Liver (tissue), 9 donors: ENCODE data around the gene GABRR3. TPM values are rescaled to one million over a fixed set of nuclear protein-coding genes. Genes with fewer than 3 reads are reported as not detected.

Experiments
- DNase-seq: peaks from one replicate; pipeline ENCODE4 v3.0.0-alpha.2; 2017; ENCODE audit warnings: low spot score
- H3K27ac ChIP-seq, 2 donors: one replicate each; pipeline ENCODE4 v1.7.0; 2013; ENCODE audit warnings: inconsistent platforms in 2 of 2, low read length in 2 of 2, control low read depth in 1 of 2, low read depth in 1 of 2, mild to moderate bottlenecking in 1 of 2
- H3K27me3 ChIP-seq, 4 donors: one replicate each; pipeline versions ENCODE4 v1.6.1 to v1.7.0; 2013; ENCODE audit warnings: low read length in 3 of 4, inconsistent platforms in 1 of 4, mild to moderate bottlenecking in 1 of 4, moderate library complexity in 1 of 4; ENCODE audit not compliant: control insufficient read depth in 4 of 4, insufficient read depth in 4 of 4
- H3K36me3 ChIP-seq, 4 donors: one replicate each; pipeline versions ENCODE4 v1.6.1 to v1.7.0; 2013; ENCODE audit warnings: low read length in 3 of 4, mild to moderate bottlenecking in 3 of 4, low read depth in 1 of 4, moderate library complexity in 1 of 4; ENCODE audit not compliant: control insufficient read depth in 4 of 4, insufficient read depth in 3 of 4
- H3K4me1 ChIP-seq, 4 donors: one replicate each; pipeline versions ENCODE4 v1.6.1 to v1.7.0; 2013; ENCODE audit warnings: low read length in 3 of 4, mild to moderate bottlenecking in 3 of 4, moderate library complexity in 1 of 4; ENCODE audit not compliant: control insufficient read depth in 4 of 4, insufficient read depth in 4 of 4
- H3K4me3 ChIP-seq, 3 donors: one replicate each; pipeline versions ENCODE4 v1.6.1 to v1.7.0; 2013; ENCODE audit warnings: low read length in 3 of 3, control low read depth in 1 of 3, low read depth in 1 of 3, mild to moderate bottlenecking in 1 of 3
- H3K9ac ChIP-seq, 2 donors: one replicate each; pipeline ENCODE4 v1.7.0; 2013; ENCODE audit warnings: low read length in 2 of 2, mild to moderate bottlenecking in 2 of 2, moderate library complexity in 2 of 2, control low read depth in 1 of 2, low read depth in 1 of 2
- H3K9me3 ChIP-seq, 4 donors: one replicate each; pipeline versions ENCODE4 v1.6.1 to v1.7.0; 2013; ENCODE audit warnings: low read length in 3 of 4; ENCODE audit not compliant: control insufficient read depth in 4 of 4
- FOXA2 ChIP-seq: IDR thresholded peaks from 2 replicates; pipeline ENCODE4 v1.6.1; 2016; ENCODE audit warnings: antibody characterized with exemption
- GABPA ChIP-seq, 2 donors: IDR thresholded peaks in 1 of 2; conservative IDR thresholded peaks in 1 of 2; 2 replicates each; pipeline ENCODE4 v1.6.1; 2016; ENCODE audit warnings: antibody characterized with exemption in 2 of 2, mild to moderate bottlenecking in 1 of 2, moderate library complexity in 1 of 2
- JUND ChIP-seq, 2 donors: IDR thresholded peaks; 2 replicates each; pipeline ENCODE4 v1.6.1; 2016; ENCODE audit warnings: antibody characterized with exemption in 2 of 2
- MAX ChIP-seq: IDR thresholded peaks from 2 replicates; pipeline ENCODE4 v1.6.1; 2016; ENCODE audit warnings: antibody characterized with exemption
- NR2F2 ChIP-seq: IDR thresholded peaks from 2 replicates; pipeline ENCODE4 v1.6.1; 2016; ENCODE audit warnings: antibody characterized with exemption
- RAD21 ChIP-seq, 2 donors: IDR thresholded peaks; 2 replicates each; pipeline ENCODE4 v1.6.1; 2016; ENCODE audit warnings: antibody characterized with exemption in 2 of 2, mild to moderate bottlenecking in 2 of 2
- REST ChIP-seq: IDR thresholded peaks from 2 replicates; pipeline ENCODE4 v1.6.1; 2016; ENCODE audit warnings: antibody characterized with exemption, mild to moderate bottlenecking
- RXRA ChIP-seq, 2 donors: IDR thresholded peaks; 2 replicates each; pipeline ENCODE4 v1.6.1; 2017 to 2018; ENCODE audit warnings: antibody characterized with exemption in 2 of 2, mild to moderate bottlenecking in 1 of 2
- TAF1 ChIP-seq: conservative IDR thresholded peaks from 2 replicates; pipeline ENCODE4 v1.6.1; 2016; ENCODE audit warnings: antibody characterized with exemption, mild to moderate bottlenecking
- WGBS: extraction: QIAGEN DNeasy Blood & Tissue Kit; methylation state at CpG from one replicate; pipeline ENCODE4 v1.1.7; 2013; 5-methylcytosine and 5-hydroxymethylcytosine counted together
- polyA plus RNA-seq, 2 donors: library from polyadenylated mRNA; stranded (reverse) in 1 of 2; unstranded in 1 of 2; fragments of 200-250 nt in 1 of 2; fragments of >200 nt in 1 of 2; fragmentation: Nextera tagmentation in 1 of 2; extraction: Ambion mirVana in 1 of 2; gene quantifications; one replicate each; pipeline versions ENCODE4 v1.2.1 to v1.2.3, GENCODE V29; 2013 to 2015
- total RNA-seq, 2 donors: library from RNA; depleted of rRNA; stranded (reverse); fragments of >200 nt; gene quantifications; one replicate each; pipeline ENCODE4 v1.2.3, GENCODE V29; 2014
- donor health status: healthy.
- donor health status: healthy.
- donor health status: healthy.
- donor health status: healthy.
- donor health status: healthy.

Gene GABRR3
- total and polyA plus RNA-seq, 4 donors: not detected

GRCh38 chr3:98070840-98071239 lies 35.7 kb upstream of the GABRR3 start:
- no peak overlapping the region for H3K4me3 ChIP-seq
- no peaks in the 10 kb centered on the region for H3K4me1 ChIP-seq
- no peak for TF ChIP-seq RXRA (IDR thresholded peaks at IDR 0.05)
- H3K27me3 ChIP-seq: peaks cover 0 to 2% (median 0%) of the 10 kb centered on the region in 4 donors
- no peaks in the 10 kb centered on the region for H3K9me3 ChIP-seq
- no peak overlapping the region for H3K27ac ChIP-seq
- no peak overlapping the region for H3K9ac ChIP-seq
- H3K36me3 ChIP-seq: no peaks in the 10 kb centered on the region
- WGBS: 24% methylated on average over 2 of the region's 2 CpGs
- no peak for DNase-seq

GRCh38 chr3:98068824-98069223 lies 33.7 kb upstream of the GABRR3 start:
- Histone ChIP-seq H3K27ac (no peak overlapping the region), H3K27me3 (peaks cover 0 to 6% (median 0%) of the 10 kb centered on the region in 4 donors), H3K4me1 (no peaks in the 10 kb centered on the region), H3K36me3 (no peaks in the 10 kb centered on the region), H3K9ac (no peak overlapping the region), H3K9me3 (no peaks in the 10 kb centered on the region), H3K4me3 (no peak overlapping the region)
- WGBS: 42% methylated on average over 2 of the region's 2 CpGs
- no peak for DNase-seq
- no peak for TF ChIP-seq FOXA2
- TF ChIP-seq TAF1: no peak

- Histone ChIP-seq H3K9me3 (no peaks in the 10 kb centered on the region), H3K9ac (no peak overlapping the region), H3K27me3 (no peaks in the 10 kb centered on the region), H3K36me3 (no peaks in the 10 kb centered on the region), H3K4me3 (no peak overlapping the region), H3K4me1 (no peaks in the 10 kb centered on the region), H3K27ac (no peak overlapping the region)
- no peak for TF ChIP-seq FOXA2
- TF ChIP-seq NR2F2: no peak
- no peak for DNase-seq
- WGBS: 40% methylated on average over 7 of the region's 7 CpGs
Observed at GRCh38 chr3:98058244-98058960, 23.3 kb upstream of the GABRR3 start.

- DNase-seq: no peak
- Histone ChIP-seq H3K9me3 (no peaks in the 10 kb centered on the region), H3K4me3 (no peak overlapping the region), H3K27me3 (no peaks in the 10 kb centered on the region), H3K27ac (no peak overlapping the region), H3K36me3 (no peaks in the 10 kb centered on the region), H3K4me1 (no peaks in the 10 kb centered on the region), H3K9ac (no peak overlapping the region)
- TF ChIP-seq TAF1 (no peak), RAD21 (IDR thresholded peaks at IDR 0.05) (no peak), GABPA (IDR thresholded peaks at IDR 0.05 in 1 of 2, conservative IDR thresholded peaks at IDR 0.05 in 1 of 2) (no peak)
- 85% methylated on average over 1 of the region's 1 CpG for WGBS
Observed at GRCh38 chr3:98057631-98058030, 22.5 kb upstream of the GABRR3 start.

GRCh38 chr3:98056035-98056434 lies 20.9 kb upstream of the GABRR3 start:
- Histone ChIP-seq H3K27ac (no peak overlapping the region), H3K4me1 (no peaks in the 10 kb centered on the region), H3K9me3 (no peaks in the 10 kb centered on the region), H3K36me3 (no peaks in the 10 kb centered on the region), H3K4me3 (no peak overlapping the region), H3K9ac (no peak overlapping the region), H3K27me3 (no peaks in the 10 kb centered on the region)
- no peak for DNase-seq
- TF ChIP-seq REST (no peak), RAD21 (IDR thresholded peaks at IDR 0.05) (no peak), RXRA (IDR thresholded peaks at IDR 0.05) (no peak), TAF1 (no peak), MAX (no peak), JUND (IDR thresholded peaks at IDR 0.05) (no peak)
